H9 (cell line): ENCODE data around the gene NUAK2. TPM values are rescaled to one million over a fixed set of nuclear protein-coding genes. Genes with fewer than 3 reads are reported as not detected.

Experiments
- DNase-seq: peaks from one replicate; pipeline ENCODE4 v3.0.0-alpha.2; 2017
- H2AFZ ChIP-seq: one replicate; pipeline ENCODE4 v1.6.1; 2013; ENCODE audit warnings: mild to moderate bottlenecking, low read length, control low read depth, moderate library complexity
- H2AK5ac ChIP-seq: 2 replicates; pipeline ENCODE4 v1.6.1; 2013; ENCODE audit warnings: low read length, control low read depth, mixed read lengths; ENCODE audit not compliant: insufficient read length
- H2BK120ac ChIP-seq: one replicate; pipeline ENCODE4 v1.6.1; 2013; ENCODE audit warnings: low read depth, mild to moderate bottlenecking, low read length, control low read depth, inconsistent platforms; ENCODE audit not compliant: poor library complexity, severe bottlenecking
- H2BK12ac ChIP-seq: 2 replicates; pipeline ENCODE4 v1.6.1; 2013; ENCODE audit warnings: low read length, control low read depth, mixed read lengths, low read depth; ENCODE audit not compliant: insufficient read length
- H2BK15ac ChIP-seq: 2 replicates; pipeline ENCODE4 v1.6.1; 2013; ENCODE audit warnings: low read depth, low read length, control low read depth
- H2BK20ac ChIP-seq: one replicate; pipeline ENCODE4 v1.6.1; 2013; ENCODE audit warnings: low read depth, mild to moderate bottlenecking, low read length, control low read depth, inconsistent platforms; ENCODE audit not compliant: poor library complexity, severe bottlenecking
- H2BK5ac ChIP-seq: 2 replicates; pipeline ENCODE4 v1.6.1; 2013; ENCODE audit warnings: low read length, control low read depth, mixed read lengths; ENCODE audit not compliant: insufficient read length
- H3K14ac ChIP-seq: 2 replicates; pipeline ENCODE4 v1.6.1; 2013; ENCODE audit warnings: low read length, control low read depth; ENCODE audit not compliant: insufficient read depth
- H3K18ac ChIP-seq: 2 replicates; pipeline ENCODE4 v1.6.1; 2013; ENCODE audit warnings: low read depth, mild to moderate bottlenecking, mixed read lengths, low read length, control low read depth; ENCODE audit not compliant: insufficient read length
- H3K23ac ChIP-seq: 2 replicates; pipeline ENCODE4 v1.6.1; 2013; ENCODE audit warnings: low read length, control low read depth, mixed read lengths, low read depth; ENCODE audit not compliant: insufficient read length
- H3K23me2 ChIP-seq: 2 replicates; pipeline ENCODE4 v1.6.1; 2013; ENCODE audit warnings: low read depth, mild to moderate bottlenecking, mixed read lengths, low read length, control low read depth; ENCODE audit not compliant: insufficient read length, poor library complexity, severe bottlenecking
- H3K27ac ChIP-seq: 2 replicates; pipeline ENCODE4 v1.5.1; 2013; ENCODE audit warnings: low read length, control low read depth, mixed read lengths, low read depth; ENCODE audit not compliant: insufficient read length
- H3K27me3 ChIP-seq: 2 replicates; pipeline ENCODE4 v1.6.1; 2013; ENCODE audit warnings: low read length, control low read depth, inconsistent platforms; ENCODE audit not compliant: insufficient read depth
- H3K4ac ChIP-seq: 2 replicates; pipeline ENCODE4 v1.6.1; 2013; ENCODE audit warnings: low read depth, mild to moderate bottlenecking, control low read depth, inconsistent platforms, low read length, moderate library complexity
- H3K4me1 ChIP-seq: 2 replicates; pipeline ENCODE4 v1.6.1; 2013; ENCODE audit warnings: low read length, control low read depth, inconsistent platforms; ENCODE audit not compliant: insufficient read depth
- H3K4me2 ChIP-seq: 2 replicates; pipeline ENCODE4 v1.6.1; 2013; ENCODE audit warnings: low read length, control low read depth, mixed read lengths; ENCODE audit not compliant: insufficient read length, insufficient read depth
- H3K56ac ChIP-seq: 2 replicates; pipeline ENCODE4 v1.6.1; 2013; ENCODE audit warnings: low read depth, mild to moderate bottlenecking, mixed read lengths, low read length, control low read depth; ENCODE audit not compliant: insufficient read length
- H3K79me1 ChIP-seq: 2 replicates; pipeline ENCODE4 v1.6.1; 2013; ENCODE audit warnings: low read depth, mild to moderate bottlenecking, moderate library complexity, low read length, control low read depth, inconsistent platforms; ENCODE audit not compliant: insufficient read depth, poor library complexity, severe bottlenecking
- H3K79me2 ChIP-seq: 2 replicates; pipeline ENCODE4 v1.6.1; 2013; ENCODE audit warnings: low read length, control low read depth, inconsistent platforms; ENCODE audit not compliant: insufficient read depth
- H3K9ac ChIP-seq: 2 replicates; pipeline ENCODE4 v1.6.1; 2013; ENCODE audit warnings: low read length, control low read depth, mixed read lengths; ENCODE audit not compliant: insufficient read length; ENCODE audit errors: extremely low read depth
- H3K9me3 ChIP-seq: one replicate; pipeline ENCODE4 v1.6.1; 2013; ENCODE audit warnings: low read depth, low read length, inconsistent platforms; ENCODE audit not compliant: control insufficient read depth
- H3T11ph ChIP-seq: one replicate; pipeline ENCODE4 v1.6.1; 2013; ENCODE audit warnings: mild to moderate bottlenecking, low read length, control low read depth, inconsistent platforms
- H4K20me1 ChIP-seq: one replicate; pipeline ENCODE4 v1.6.1; 2013; ENCODE audit not compliant: control insufficient read depth, insufficient read length, insufficient read depth
- H4K5ac ChIP-seq: 2 replicates; pipeline ENCODE4 v1.6.1; 2013; ENCODE audit warnings: low read depth, mild to moderate bottlenecking, mixed read lengths, low read length, control low read depth; ENCODE audit not compliant: insufficient read length
- H4K8ac ChIP-seq: replicated peaks from 2 replicates; pipeline ENCODE4 v1.6.1; 2013; ENCODE audit warnings: low read length, control low read depth, mixed read lengths, low read depth; ENCODE audit not compliant: insufficient read length
- H4K91ac ChIP-seq: 2 replicates; pipeline ENCODE4 v1.6.1; 2013; ENCODE audit warnings: low read depth, mild to moderate bottlenecking, moderate library complexity, mixed read lengths, low read length, control low read depth; ENCODE audit not compliant: insufficient read length
- H3K27ac Mint-ChIP-seq, 3 experiments: 2 replicates in 2 of 3; 3 replicates in 1 of 3; pipeline ENCODE4 v1.8.0; 2020 to 2021; ENCODE audit warnings: mixed read lengths in 3 of 3, mild to moderate bottlenecking in 1 of 3, moderate library complexity in 1 of 3
- H3K27me3 Mint-ChIP-seq: 2 replicates; pipeline ENCODE4 v1.8.0; 2021; ENCODE audit warnings: low read depth, mild to moderate bottlenecking, moderate library complexity, mixed read lengths
- H3K36me3 Mint-ChIP-seq, 3 experiments: 2 replicates in 2 of 3; 3 replicates in 1 of 3; pipeline ENCODE4 v1.8.0; 2020 to 2021; ENCODE audit warnings: low read depth in 3 of 3, mixed read lengths in 3 of 3; ENCODE audit not compliant: insufficient read depth in 1 of 3
- H3K4me1 Mint-ChIP-seq, 2 experiments: 2 replicates each; pipeline ENCODE4 v1.8.0; 2020; ENCODE audit warnings: mixed read lengths in 2 of 2
- H3K4me3 Mint-ChIP-seq, 2 experiments: 2 replicates in 1 of 2; 3 replicates in 1 of 2; pipeline ENCODE4 v1.8.0; 2020 to 2021; ENCODE audit warnings: mild to moderate bottlenecking in 2 of 2, mixed read lengths in 2 of 2, moderate library complexity in 1 of 2
- H3K9me3 Mint-ChIP-seq, 2 experiments: 2 replicates in 1 of 2; 3 replicates in 1 of 2; pipeline ENCODE4 v1.8.0; 2020; ENCODE audit warnings: mild to moderate bottlenecking in 2 of 2, mixed read lengths in 2 of 2, moderate library complexity in 1 of 2
- WGBS: extraction: QIAGEN DNeasy Blood & Tissue Kit; methylation state at CpG from one replicate; pipeline ENCODE4 v1.1.7; 2013; ENCODE audit warnings: missing lambda C conversion rate, low lambda C conversion rate, mixed read lengths; ENCODE audit not compliant: insufficient read length; ENCODE audit errors: extremely low coverage; 5-methylcytosine and 5-hydroxymethylcytosine counted together
- total RNA-seq: library from RNA; stranded (reverse); gene quantifications from 2 replicates; pipeline ENCODE4 v1.2.1, GENCODE V29; 2021
- TF ChIP-seq, protein P1 (sequence below): fragments of 200-600 bp; sonication (generic); conservative IDR thresholded peaks from 3 replicates; pipeline ENCODE4 v1.8.0; 2021; ENCODE audit warnings: antibody characterized with exemption, mild to moderate bottlenecking

NUAK2 gene
- total RNA-seq, 1 experiment from 2014 or later, result 15.4 TPM

DNA sequence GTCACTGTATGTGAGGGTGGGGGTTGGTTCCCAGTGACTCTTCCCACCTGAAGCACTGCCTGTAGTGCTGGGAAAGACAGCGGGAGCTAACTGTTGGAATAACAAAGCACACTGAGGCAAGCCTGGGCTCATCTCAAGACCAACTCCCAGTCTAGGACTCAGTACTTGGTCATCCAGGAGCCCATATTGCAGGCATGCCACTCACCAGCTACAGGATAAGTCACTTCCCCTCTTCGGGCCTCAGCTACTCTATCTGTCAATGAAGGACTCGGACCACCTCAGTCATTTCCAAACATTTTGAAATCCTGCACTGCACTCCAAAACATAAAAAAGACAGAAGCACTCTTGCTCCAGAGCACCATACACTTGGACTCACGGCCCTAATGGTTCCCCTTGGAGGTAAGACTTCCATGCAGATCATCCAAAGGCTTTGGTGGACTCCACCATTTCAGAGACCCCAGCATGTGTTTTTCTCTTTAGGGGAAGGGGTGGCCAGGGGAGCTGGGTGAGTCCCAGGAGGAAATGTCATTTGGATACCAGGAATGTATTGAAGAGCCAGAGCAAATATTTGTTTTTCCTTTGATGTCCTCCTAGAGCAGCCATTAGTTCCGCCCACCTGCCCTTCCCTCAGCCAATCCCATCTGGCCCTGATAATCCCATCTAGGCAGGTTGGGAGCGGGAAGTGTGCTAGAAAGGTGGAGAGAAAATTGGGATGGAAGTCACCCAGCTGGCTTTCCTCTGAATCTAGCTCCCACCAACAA, 3.1 kb downstream of the NUAK2 start:
- no peak overlapping the region for H3T11ph ChIP-seq

More for the DNA sequence above, 3.1 kb downstream of the NUAK2 start:
- H3K4ac ChIP-seq, result no peak overlapping the region
- no peak overlapping the region for H3K18ac ChIP-seq
- H3K9me3 ChIP-seq, result no peaks in the 10 kb centered on the region
- H3K14ac ChIP-seq, result no peak overlapping the region
- no peak overlapping the region for H4K5ac ChIP-seq
- H2BK12ac ChIP-seq, result no peak overlapping the region
- Mint-ChIP-seq H3K4me3 (peak overlapping the region; percentile 31 to 93), H3K27ac (peak overlapping the region in 2 of 3 experiments; percentile 42 to 81; a peak in 2 of 7 replicates), H3K4me1 (peaks cover 73 to 76% of the 10 kb centered on the region in 2 experiments), H3K36me3 (peaks cover 5 to 31% (median 21%) of the 10 kb centered on the region in 3 experiments), H3K27me3 (peaks cover 8% of the 10 kb centered on the region; the same call in 1 of the 2 replicates), H3K9me3 (peaks cover 0 to 6% of the 10 kb centered on the region in 2 experiments; a peak in 2 of 5 replicates)
- H3K9ac ChIP-seq, result no peak overlapping the region
- peaks cover 14% of the 10 kb centered on the region for H3K23me2 ChIP-seq
- no peak overlapping the region for H2AK5ac ChIP-seq
- peaks cover 38% of the 10 kb centered on the region for H3K4me1 ChIP-seq
- no peak overlapping the region for H2BK20ac ChIP-seq
- no peak overlapping the region for H4K91ac ChIP-seq
- peak overlapping the region; percentile 4 for H3K4me2 ChIP-seq
- no peak overlapping the region for H2BK120ac ChIP-seq
- no peak overlapping the region for H3K56ac ChIP-seq
- WGBS, result no CpG with 5 or more reads among the region's 6 CpGs
- H3K79me2 ChIP-seq, result peaks cover 34% of the 10 kb centered on the region; the same call in 1 of the 2 replicates
- no peak overlapping the region for H3K27ac ChIP-seq
- no peak overlapping the region for H3K23ac ChIP-seq
- no peaks in the 10 kb centered on the region for H3K27me3 ChIP-seq
- H3K79me1 ChIP-seq, result no peaks in the 10 kb centered on the region
- no peak overlapping the region for H2BK5ac ChIP-seq
- DNase-seq, result no peak
- no peaks in the 10 kb centered on the region for H4K20me1 ChIP-seq
- TF ChIP-seq, protein P1, sequence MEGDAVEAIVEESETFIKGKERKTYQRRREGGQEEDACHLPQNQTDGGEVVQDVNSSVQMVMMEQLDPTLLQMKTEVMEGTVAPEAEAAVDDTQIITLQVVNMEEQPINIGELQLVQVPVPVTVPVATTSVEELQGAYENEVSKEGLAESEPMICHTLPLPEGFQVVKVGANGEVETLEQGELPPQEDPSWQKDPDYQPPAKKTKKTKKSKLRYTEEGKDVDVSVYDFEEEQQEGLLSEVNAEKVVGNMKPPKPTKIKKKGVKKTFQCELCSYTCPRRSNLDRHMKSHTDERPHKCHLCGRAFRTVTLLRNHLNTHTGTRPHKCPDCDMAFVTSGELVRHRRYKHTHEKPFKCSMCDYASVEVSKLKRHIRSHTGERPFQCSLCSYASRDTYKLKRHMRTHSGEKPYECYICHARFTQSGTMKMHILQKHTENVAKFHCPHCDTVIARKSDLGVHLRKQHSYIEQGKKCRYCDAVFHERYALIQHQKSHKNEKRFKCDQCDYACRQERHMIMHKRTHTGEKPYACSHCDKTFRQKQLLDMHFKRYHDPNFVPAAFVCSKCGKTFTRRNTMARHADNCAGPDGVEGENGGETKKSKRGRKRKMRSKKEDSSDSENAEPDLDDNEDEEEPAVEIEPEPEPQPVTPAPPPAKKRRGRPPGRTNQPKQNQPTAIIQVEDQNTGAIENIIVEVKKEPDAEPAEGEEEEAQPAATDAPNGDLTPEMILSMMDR, result no peak
- H4K8ac ChIP-seq, result no peak overlapping the region
- H2AFZ ChIP-seq, result no peak overlapping the region
- no peak overlapping the region for H2BK15ac ChIP-seq
